IMR-90 (cell line): ENCODE data around the gene AOPEP. TPM values are rescaled to one million over a fixed set of nuclear protein-coding genes. Genes with fewer than 3 reads are reported as not detected.
A peak's percentile ranks its signal among the peaks of the same experiment; 100 is the strongest.

Source experiments
- ATAC-seq: fragments of 200-7000 bp; cut with Tn5 transposase; 2 replicates; pipeline ENCODE4 v1.9.1; 2020; ENCODE audit warnings: low read depth, mild to moderate bottlenecking, moderate library complexity
- BruUV-seq: library from RNA; stranded (reverse); fragments of 400-500 nt; replicated peaks from 2 replicates; lab custom pipeline; 2021; lab: Mats Ljungman, UMichigan
- CTCF ChIA-PET: fragments of 300-600 bp; formaldehyde crosslinking; extraction: SDS; loops from one replicate; lab custom pipeline; 2021; ENCODE audit warnings: antibody characterized with exemption; lab: Yijun Ruan, JAX
- POLR2A ChIA-PET: fragments of 300-600 bp; sonication (Branson Sonifier 250); formaldehyde crosslinking; loops from one replicate; lab custom pipeline; 2022; ENCODE audit warnings: antibody characterized with exemption; ENCODE audit not compliant: unreplicated experiment; lab: Charles Lee
- DNase-seq: peaks from one replicate; pipeline ENCODE4 v3.0.0; 2013
- H2AFZ ChIP-seq: replicated peaks from 2 replicates; pipeline ENCODE3; 2013; ENCODE audit warnings: low read length, mild to moderate bottlenecking; ENCODE audit not compliant: poor library complexity
- H2AK5ac ChIP-seq: 2 replicates; pipeline ENCODE4 v1.6.1; 2013; ENCODE audit warnings: low read depth, low read length, inconsistent platforms
- H2AK9ac ChIP-seq: replicated peaks from 2 replicates; pipeline ENCODE3; 2013; ENCODE audit warnings: mild to moderate bottlenecking, low read depth, low read length, moderate library complexity; ENCODE audit not compliant: poor library complexity
- H2BK120ac ChIP-seq: 2 replicates; pipeline ENCODE4 v1.6.1; 2013; ENCODE audit warnings: low read depth, low read length, inconsistent platforms
- H2BK15ac ChIP-seq: 3 replicates; pipeline ENCODE4 v1.6.1; 2013; ENCODE audit warnings: low read depth, low read length, inconsistent platforms
- H2BK20ac ChIP-seq: 2 replicates; pipeline ENCODE4 v1.6.1; 2013; ENCODE audit warnings: low read depth, mild to moderate bottlenecking, inconsistent platforms, low read length, moderate library complexity
- H2BK5ac ChIP-seq: 2 replicates; pipeline ENCODE4 v1.6.1; 2013; ENCODE audit warnings: mild to moderate bottlenecking, low read depth, low read length, inconsistent platforms; ENCODE audit not compliant: poor library complexity, severe bottlenecking
- H3K14ac ChIP-seq: replicated peaks from 2 replicates; pipeline ENCODE4 v1.6.1; 2013; ENCODE audit warnings: low read depth, low read length, inconsistent platforms
- H3K18ac ChIP-seq: 2 replicates; pipeline ENCODE4 v1.6.1; 2013; ENCODE audit warnings: low read depth, low read length, control low read depth
- H3K23ac ChIP-seq: 2 replicates; pipeline ENCODE4 v1.6.1; 2013; ENCODE audit warnings: low read depth, low read length, inconsistent platforms
- H3K27ac ChIP-seq: 2 replicates; pipeline ENCODE4 v1.5.1; 2013; ENCODE audit warnings: mild to moderate bottlenecking, control low read depth, low read length; ENCODE audit not compliant: insufficient read depth
- H3K27me3 ChIP-seq: 2 replicates; pipeline ENCODE4 v1.6.1; 2013; ENCODE audit warnings: low read length; ENCODE audit not compliant: control insufficient read depth, insufficient read depth
- H3K36me3 ChIP-seq: 2 replicates; pipeline ENCODE4 v1.6.1; 2013; ENCODE audit warnings: low read length, mixed read lengths; ENCODE audit not compliant: control insufficient read depth, insufficient read depth
- H3K4ac ChIP-seq: 2 replicates; pipeline ENCODE4 v1.6.1; 2013; ENCODE audit warnings: low read depth, low read length, inconsistent platforms
- H3K4me1 ChIP-seq: 2 replicates; pipeline ENCODE4 v1.6.1; 2013; ENCODE audit warnings: low read length, mixed read lengths; ENCODE audit not compliant: control insufficient read depth, insufficient read depth
- H3K4me2 ChIP-seq: 2 replicates; pipeline ENCODE4 v1.6.1; 2013; ENCODE audit warnings: low read depth, mild to moderate bottlenecking, control low read depth, low read length, moderate library complexity
- H3K4me3 ChIP-seq: 2 replicates; pipeline ENCODE4 v1.5.1; 2013; ENCODE audit warnings: low read depth, mild to moderate bottlenecking, control low read depth, low read length, moderate library complexity; ENCODE audit not compliant: insufficient read depth
- H3K56ac ChIP-seq: 2 replicates; pipeline ENCODE4 v1.6.1; 2013; ENCODE audit warnings: low read length, inconsistent platforms; ENCODE audit not compliant: insufficient read depth; ENCODE audit errors: extremely low read depth
- H3K79me1 ChIP-seq, 2 experiments: 2 replicates each; pipeline ENCODE4 v1.6.1; 2013; ENCODE audit warnings: low read length in 2 of 2, inconsistent platforms in 1 of 2, low read depth in 1 of 2
- H3K9ac ChIP-seq: 2 replicates; pipeline ENCODE4 v1.6.1; 2013; ENCODE audit warnings: low read depth, low read length, control low read depth
- H3K9me1 ChIP-seq: 2 replicates; pipeline ENCODE4 v1.6.1; 2013; ENCODE audit warnings: low read length, inconsistent platforms; ENCODE audit not compliant: insufficient read depth
- H3K9me3 ChIP-seq: 2 replicates; pipeline ENCODE4 v1.6.1; 2013; ENCODE audit warnings: low read length; ENCODE audit not compliant: control insufficient read depth, insufficient read depth
- H4K20me1 ChIP-seq: 2 replicates; pipeline ENCODE4 v1.6.1; 2013; ENCODE audit warnings: low read length, inconsistent platforms; ENCODE audit not compliant: insufficient read depth
- H4K5ac ChIP-seq: 2 replicates; pipeline ENCODE4 v1.6.1; 2013; ENCODE audit warnings: mild to moderate bottlenecking, low read depth, low read length, control low read depth
- H4K8ac ChIP-seq, 2 experiments: 2 replicates each; pipeline ENCODE4 v1.6.1; 2013; ENCODE audit warnings: low read depth in 2 of 2, low read length in 2 of 2, control low read depth in 1 of 2, inconsistent platforms in 1 of 2
- H4K91ac ChIP-seq: 2 replicates; pipeline ENCODE4 v1.6.1; 2013; ENCODE audit warnings: low read depth, low read length, inconsistent platforms; ENCODE audit not compliant: insufficient read depth
- BHLHE40 ChIP-seq: fragments of 150-350 bp; IDR thresholded peaks from 2 replicates; pipeline ENCODE4 v1.6.1; 2016; ENCODE audit warnings: mild to moderate bottlenecking, low read depth, low read length
- CEBPB ChIP-seq: IDR thresholded peaks from 2 replicates; pipeline ENCODE4 v1.6.1; 2012; ENCODE audit warnings: low read depth, low read length, improper control_type of control experiment
- CHD1 ChIP-seq: IDR thresholded peaks from 2 replicates; pipeline ENCODE4 v1.6.1; 2012; ENCODE audit warnings: low read depth, low read length, improper control_type of control experiment
- FOS ChIP-seq: fragments of 150-350 bp; IDR thresholded peaks from 2 replicates; pipeline ENCODE4 v1.6.1; 2016; ENCODE audit warnings: low read depth, low read length
- MAFK ChIP-seq: IDR thresholded peaks from 2 replicates; pipeline ENCODE4 v1.6.1; 2012; ENCODE audit warnings: low read depth, low read length, improper control_type of control experiment
- MAZ ChIP-seq: IDR thresholded peaks from 2 replicates; pipeline ENCODE4 v1.6.1; 2012; ENCODE audit warnings: low read depth, mild to moderate bottlenecking, low read length, improper control_type of control experiment, moderate library complexity, borderline replicate concordance
- MXI1 ChIP-seq: IDR thresholded peaks from 2 replicates; pipeline ENCODE4 v1.6.1; 2012; ENCODE audit warnings: low read depth, mild to moderate bottlenecking, low read length, moderate library complexity, borderline replicate concordance
- NFE2L2 ChIP-seq: fragments of 150-350 bp; IDR thresholded peaks from 2 replicates; pipeline ENCODE4 v1.6.1; 2016; ENCODE audit warnings: low read depth, mild to moderate bottlenecking, low read length
- POLR2A ChIP-seq: IDR thresholded peaks from 2 replicates; pipeline ENCODE4 v1.6.1; 2012; ENCODE audit warnings: mild to moderate bottlenecking, low read depth, low read length
- RAD21 ChIP-seq: IDR thresholded peaks from 2 replicates; pipeline ENCODE4 v1.6.1; 2012; ENCODE audit warnings: low read length, improper control_type of control experiment
- RCOR1 ChIP-seq: IDR thresholded peaks from 2 replicates; pipeline ENCODE4 v1.6.1; 2012; ENCODE audit warnings: mild to moderate bottlenecking, low read length, improper control_type of control experiment; ENCODE audit not compliant: insufficient replicate concordance
- RFX5 ChIP-seq: IDR thresholded peaks from 2 replicates; pipeline ENCODE4 v1.8.0; 2012; ENCODE audit warnings: low read depth, mild to moderate bottlenecking, low read length, moderate library complexity
- SMC3 ChIP-seq: fragments of 150-350 bp; IDR thresholded peaks from 2 replicates; pipeline ENCODE4 v1.6.1; 2016; ENCODE audit warnings: low read depth, mild to moderate bottlenecking, antibody characterized with exemption, low read length, moderate library complexity
- WGBS, 2 experiments: methylation state at CpG; one replicate each; pipeline versions ENCODE4 v1.1.5 to v1.1.7; 2013; ENCODE audit warnings: missing lambda C conversion rate in 2 of 2; ENCODE audit not compliant: insufficient read length in 1 of 2; ENCODE audit errors: extremely low coverage in 2 of 2; 5-methylcytosine and 5-hydroxymethylcytosine counted together
- dilution Hi-C: fragments of 300-500 bp; cut with HindIII; formaldehyde crosslinking; loops from one replicate; pipeline ENCODE4 v1.14.3; 2018; ENCODE audit warnings: low sequenced_read_pairs; ENCODE audit not compliant: unreplicated experiment
- in situ Hi-C: fragments of 300-500 bp; cut with MboI; formaldehyde crosslinking; loops from 3 replicates; pipeline ENCODE4 v1.14.3; 2019; ENCODE audit warnings: low sequenced_read_pairs, inconsistent platforms, mixed read lengths
- intact Hi-C: fragments of 100-400 bp; cut with micrococcal nuclease; formaldehyde crosslinking; loops from 2 replicates; pipeline ENCODE4 v1.10.0; 2022
- polyA plus RNA-seq, 3 experiments: library from polyadenylated mRNA; depleted of rRNA; stranded (reverse); fragments of >200 nt; gene quantifications; 2 replicates each; pipeline ENCODE4 v1.2.3, GENCODE V29; 2012; ENCODE audit warnings: low replicate concordance in 1 of 3
- total RNA-seq: library from RNA; depleted of rRNA; stranded (reverse); fragments of >200 nt; gene quantifications from 2 replicates; pipeline ENCODE4 v1.2.3, GENCODE V29; 2012
- TF ChIP-seq, protein P1 (sequence below): fragments of 150-350 bp; IDR thresholded peaks from 2 replicates; pipeline ENCODE4 v1.6.1; 2017; ENCODE audit warnings: mild to moderate bottlenecking, antibody characterized with exemption, low read length, low read depth
- TF ChIP-seq, protein P2 (sequence below): conservative IDR thresholded peaks from 2 replicates; pipeline ENCODE4 v1.5.1; 2012; ENCODE audit warnings: mild to moderate bottlenecking, low read depth, low read length, improper control_type of control experiment
- TF ChIP-seq, protein P3 (sequence below): fragments of 150-350 bp; IDR thresholded peaks from 2 replicates; pipeline ENCODE4 v1.6.1; 2016; ENCODE audit warnings: low read depth, mild to moderate bottlenecking, low read length, moderate library complexity, borderline replicate concordance

The AOPEP gene
- total and polyA plus RNA-seq, 2 of the 4 experiments (the other 2 are of a cell fraction) = 34.9 to 38.7 TPM

DNA sequence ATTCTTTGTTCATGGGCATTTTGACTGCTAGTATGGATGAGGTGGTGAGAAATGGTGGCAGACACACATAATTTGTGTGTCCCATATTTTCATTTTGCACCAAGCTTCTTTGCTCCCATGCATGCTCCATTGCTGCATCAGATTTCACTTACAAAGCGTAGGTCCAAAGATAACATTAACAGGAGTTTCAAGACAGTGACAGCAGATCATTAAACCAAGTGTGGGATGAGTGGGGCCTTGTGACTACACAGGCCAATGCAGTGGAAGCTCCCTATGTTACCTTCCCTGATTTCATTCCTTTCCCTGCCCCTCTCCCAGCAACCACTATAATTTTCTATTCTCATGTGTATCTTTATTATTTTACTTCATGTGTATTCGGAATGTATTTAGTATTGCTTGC lies 142.0 kb downstream of the AOPEP start:
- no peaks in the 10 kb centered on the region for H3K27me3 ChIP-seq
- no peak overlapping the region for H2AK9ac ChIP-seq
- H2BK5ac ChIP-seq = peak overlapping the region; percentile 96
- H4K91ac ChIP-seq = peak overlapping the region; percentile 87
- no TSS peak for BruUV-seq
- in situ Hi-C loops = no loop called here
- peak overlapping the region; percentile 48 for H3K23ac ChIP-seq
- H3K18ac ChIP-seq = peak overlapping the region; percentile 84
- H2BK20ac ChIP-seq = peak overlapping the region; percentile 87
- dilution Hi-C loops = no loop called here
- DNase-seq (peak; percentile 12), ATAC-seq (no peak)
- peak overlapping the region; percentile 86; the same call in 1 of the 2 replicates for H4K5ac ChIP-seq
- CTCF ChIA-PET = interaction anchor here (0.8 to 1.6 kb wide), 3 partner anchors 15 to 85 kb away, joined by 3 to 4 read pairs (median 4); no protein-coding TSS in a partner anchor
- intact Hi-C loops = loop anchor here (5.0 kb wide), 1 partner anchor 34 kb away; no protein-coding TSS in a partner anchor
- H3K9ac ChIP-seq = 0 out of 2 replicates have a peak overlapping the region, but pooled peaks have one; percentile 0
- no peaks in the 10 kb centered on the region for H3K9me3 ChIP-seq
- peak overlapping the region; percentile 1 for H2AFZ ChIP-seq
- H3K79me1 ChIP-seq = peaks cover 13 to 27% of the 10 kb centered on the region in 2 experiments
- H3K36me3 ChIP-seq = no peaks in the 10 kb centered on the region
- peak overlapping the region; percentile 37; the same call in 1 of the 2 replicates for H3K56ac ChIP-seq
- peaks cover 17% of the 10 kb centered on the region for H3K4me1 ChIP-seq
- peak overlapping the region; percentile 49 for H3K27ac ChIP-seq
- no CpG with 5 or more reads among the region's 2 CpGs for WGBS, 2 experiments
- H4K8ac ChIP-seq = peak overlapping the region; percentile 3 to 90; a peak in 3 of 4 replicates
- H3K4ac ChIP-seq = peak overlapping the region; percentile 92
- H3K4me3 ChIP-seq = no peak overlapping the region
- peak overlapping the region; percentile 82 for H2BK120ac ChIP-seq
- no peaks in the 10 kb centered on the region for H4K20me1 ChIP-seq
- H3K14ac ChIP-seq = peak overlapping the region; percentile 60
- POLR2A ChIA-PET = no interaction called here
- H2BK15ac ChIP-seq = peak overlapping the region; percentile 72
- TF ChIP-seq MAZ (no peak), CHD1 (no peak), POLR2A (no peak; the same call in 1 of the 2 replicates), FOS (no peak), CEBPB (no peak), MAFK (no peak), SMC3 (no peak), RFX5 (no peak), NFE2L2 (no peak), BHLHE40 (no peak), MXI1 (no peak), RAD21 (no peak), RCOR1 (no peak)
- TF ChIP-seq, protein P1, sequence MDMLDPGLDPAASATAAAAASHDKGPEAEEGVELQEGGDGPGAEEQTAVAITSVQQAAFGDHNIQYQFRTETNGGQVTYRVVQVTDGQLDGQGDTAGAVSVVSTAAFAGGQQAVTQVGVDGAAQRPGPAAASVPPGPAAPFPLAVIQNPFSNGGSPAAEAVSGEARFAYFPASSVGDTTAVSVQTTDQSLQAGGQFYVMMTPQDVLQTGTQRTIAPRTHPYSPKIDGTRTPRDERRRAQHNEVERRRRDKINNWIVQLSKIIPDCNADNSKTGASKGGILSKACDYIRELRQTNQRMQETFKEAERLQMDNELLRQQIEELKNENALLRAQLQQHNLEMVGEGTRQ = no peak
- TF ChIP-seq, protein P2, sequence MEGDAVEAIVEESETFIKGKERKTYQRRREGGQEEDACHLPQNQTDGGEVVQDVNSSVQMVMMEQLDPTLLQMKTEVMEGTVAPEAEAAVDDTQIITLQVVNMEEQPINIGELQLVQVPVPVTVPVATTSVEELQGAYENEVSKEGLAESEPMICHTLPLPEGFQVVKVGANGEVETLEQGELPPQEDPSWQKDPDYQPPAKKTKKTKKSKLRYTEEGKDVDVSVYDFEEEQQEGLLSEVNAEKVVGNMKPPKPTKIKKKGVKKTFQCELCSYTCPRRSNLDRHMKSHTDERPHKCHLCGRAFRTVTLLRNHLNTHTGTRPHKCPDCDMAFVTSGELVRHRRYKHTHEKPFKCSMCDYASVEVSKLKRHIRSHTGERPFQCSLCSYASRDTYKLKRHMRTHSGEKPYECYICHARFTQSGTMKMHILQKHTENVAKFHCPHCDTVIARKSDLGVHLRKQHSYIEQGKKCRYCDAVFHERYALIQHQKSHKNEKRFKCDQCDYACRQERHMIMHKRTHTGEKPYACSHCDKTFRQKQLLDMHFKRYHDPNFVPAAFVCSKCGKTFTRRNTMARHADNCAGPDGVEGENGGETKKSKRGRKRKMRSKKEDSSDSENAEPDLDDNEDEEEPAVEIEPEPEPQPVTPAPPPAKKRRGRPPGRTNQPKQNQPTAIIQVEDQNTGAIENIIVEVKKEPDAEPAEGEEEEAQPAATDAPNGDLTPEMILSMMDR = no peak
- TF ChIP-seq, protein P3, sequence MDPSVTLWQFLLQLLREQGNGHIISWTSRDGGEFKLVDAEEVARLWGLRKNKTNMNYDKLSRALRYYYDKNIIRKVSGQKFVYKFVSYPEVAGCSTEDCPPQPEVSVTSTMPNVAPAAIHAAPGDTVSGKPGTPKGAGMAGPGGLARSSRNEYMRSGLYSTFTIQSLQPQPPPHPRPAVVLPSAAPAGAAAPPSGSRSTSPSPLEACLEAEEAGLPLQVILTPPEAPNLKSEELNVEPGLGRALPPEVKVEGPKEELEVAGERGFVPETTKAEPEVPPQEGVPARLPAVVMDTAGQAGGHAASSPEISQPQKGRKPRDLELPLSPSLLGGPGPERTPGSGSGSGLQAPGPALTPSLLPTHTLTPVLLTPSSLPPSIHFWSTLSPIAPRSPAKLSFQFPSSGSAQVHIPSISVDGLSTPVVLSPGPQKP = no peak
- peak overlapping the region; percentile 87 for H2AK5ac ChIP-seq
- peak overlapping the region; percentile 66; the same call in 1 of the 2 replicates for H3K4me2 ChIP-seq
- peaks cover 9% of the 10 kb centered on the region for H3K9me1 ChIP-seq
